SH-SY5Y (cell line): ENCODE measurements around the gene STXBP6.

ENCODE experiments used
- GATA2 ChIP-seq: IDR thresholded peaks from 2 replicates; pipeline ENCODE4 v1.6.1; 2011; ENCODE audit warnings: mild to moderate bottlenecking, low read depth, low read length
- GATA3 ChIP-seq: IDR thresholded peaks from 2 replicates; pipeline ENCODE4 v1.6.1; 2011; ENCODE audit warnings: low read depth, mild to moderate bottlenecking, low read length, moderate library complexity

Gene STXBP6

DNA sequence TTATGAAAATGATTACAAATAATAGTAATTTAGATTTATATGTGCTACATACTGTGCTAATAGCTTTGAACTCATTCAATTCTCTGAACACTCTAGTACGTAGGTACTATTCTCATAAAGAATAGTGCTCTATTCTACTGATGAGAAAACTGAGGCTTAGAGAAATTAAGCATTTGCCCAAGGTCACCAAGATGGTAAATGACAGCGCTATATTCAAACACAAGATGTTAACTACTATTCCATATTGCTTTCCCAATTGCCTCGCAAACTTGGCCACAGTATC lies 233.1 kb downstream of the STXBP6 start:
- TF ChIP-seq GATA3: no peak
- TF ChIP-seq GATA2: no peak

GRCh38 chr14:24816011-24816928 lies 233.7 kb downstream of the STXBP6 start:
- TF ChIP-seq GATA2 (no peak), GATA3 (no peak)

DNA sequence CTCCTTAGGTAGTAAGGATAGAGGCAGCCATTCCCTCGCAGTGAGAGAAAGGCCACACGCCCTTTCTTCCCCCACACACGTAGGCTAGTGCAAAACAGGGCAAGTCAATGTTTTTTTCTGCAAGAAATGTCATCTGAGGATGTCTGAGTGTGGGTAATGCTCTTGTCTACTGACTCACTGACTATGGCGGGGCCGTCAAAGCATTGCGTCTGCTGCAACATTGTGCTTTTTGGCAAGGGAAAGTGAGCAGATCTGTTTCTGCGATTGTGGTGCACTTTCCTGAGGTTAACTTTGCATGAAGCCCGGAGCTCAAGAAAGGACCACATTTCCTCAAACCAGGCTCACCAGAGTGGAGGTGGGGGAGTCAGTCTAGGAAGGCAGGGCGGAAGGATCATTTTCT lies 234.4 kb downstream of the STXBP6 start:
- TF ChIP-seq GATA3 (no peak), GATA2 (no peak)

GRCh38 chr14:24814944-24815343 lies 235.0 kb downstream of the STXBP6 start:
- TF ChIP-seq GATA2 (no peak), GATA3 (no peak)

GRCh38 chr14:24814346-24814745 lies 235.6 kb downstream of the STXBP6 start:
- TF ChIP-seq GATA3: no peak
- no peak for TF ChIP-seq GATA2

- TF ChIP-seq GATA3 (no peak), GATA2 (no peak)
Measured at GRCh38 chr14:24813819-24814259, 236.1 kb downstream of the STXBP6 start.

- no peak for TF ChIP-seq GATA3
- no peak for TF ChIP-seq GATA2
Measured at GRCh38 chr14:24813089-24813815, 236.7 kb downstream of the STXBP6 start.

DNA sequence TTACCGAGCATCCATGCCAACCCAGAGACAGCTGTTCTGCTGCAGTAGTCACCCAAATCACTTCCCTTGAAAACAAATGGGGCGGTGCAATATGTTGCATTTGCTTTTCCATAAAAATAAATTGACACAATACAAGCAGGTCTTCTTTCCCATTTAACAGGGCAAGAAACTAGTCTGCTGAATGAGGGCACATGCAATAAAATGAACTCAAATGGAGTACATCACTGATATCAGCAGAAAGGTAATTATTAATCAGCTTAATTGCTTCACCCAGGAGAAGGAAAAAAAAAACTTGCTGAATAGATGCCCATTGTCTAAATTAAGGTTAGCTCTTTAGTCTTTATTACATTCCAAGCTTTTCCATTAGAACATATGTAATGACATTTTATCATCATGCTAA lies 240.8 kb downstream of the STXBP6 start:
- TF ChIP-seq GATA2 (no peak), GATA3 (no peak)

DNA sequence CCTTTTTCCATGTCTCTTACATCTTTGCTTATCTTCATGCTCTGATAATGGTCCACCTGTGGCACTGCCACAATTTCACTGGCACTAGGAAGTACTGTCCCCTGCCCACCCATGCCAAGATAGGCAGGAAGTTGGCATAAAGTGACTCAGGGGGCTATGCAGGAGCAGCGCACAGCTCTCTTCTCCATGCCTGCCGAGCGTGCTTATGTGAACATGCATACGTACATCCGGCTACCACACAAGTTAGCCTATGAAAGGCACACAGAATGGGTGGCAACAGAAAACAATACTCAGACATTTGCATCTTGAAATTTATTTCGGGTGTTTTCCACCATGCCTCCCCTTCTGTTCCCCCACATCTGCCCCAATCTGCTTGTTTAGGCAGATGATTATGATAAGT lies 241.5 kb downstream of the STXBP6 start:
- no peak for TF ChIP-seq GATA2
- TF ChIP-seq GATA3: no peak

DNA sequence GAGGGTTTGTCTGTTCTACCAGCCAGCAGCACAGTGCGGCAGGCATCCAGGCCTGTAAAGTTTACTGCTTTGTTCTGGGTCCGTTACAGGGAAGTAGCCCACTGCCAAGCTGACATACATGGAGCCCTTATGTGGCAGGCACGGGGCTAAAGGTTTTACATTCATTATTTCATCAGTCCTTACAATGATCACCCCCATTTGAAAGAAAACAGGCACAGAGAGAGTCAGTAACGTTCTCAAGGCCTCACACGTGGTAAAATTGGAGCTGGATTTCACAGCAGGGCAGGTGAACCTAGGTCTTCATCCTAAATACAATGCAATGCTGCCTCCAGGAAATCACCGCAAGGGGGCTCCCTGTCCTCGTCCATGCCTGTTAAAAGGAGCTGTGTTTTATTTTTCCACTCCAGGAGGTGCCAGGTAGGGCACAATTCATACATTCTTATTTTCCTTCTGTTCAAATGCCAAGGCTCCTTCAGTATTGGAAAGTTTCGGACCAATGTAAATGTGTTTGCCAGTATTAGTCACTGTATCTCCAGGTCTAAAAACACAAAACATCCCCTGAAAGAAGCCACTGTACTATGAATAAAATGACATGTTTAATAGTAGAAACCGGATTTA lies 243.8 kb downstream of the STXBP6 start:
- TF ChIP-seq GATA3 (no peak), GATA2 (no peak)

DNA sequence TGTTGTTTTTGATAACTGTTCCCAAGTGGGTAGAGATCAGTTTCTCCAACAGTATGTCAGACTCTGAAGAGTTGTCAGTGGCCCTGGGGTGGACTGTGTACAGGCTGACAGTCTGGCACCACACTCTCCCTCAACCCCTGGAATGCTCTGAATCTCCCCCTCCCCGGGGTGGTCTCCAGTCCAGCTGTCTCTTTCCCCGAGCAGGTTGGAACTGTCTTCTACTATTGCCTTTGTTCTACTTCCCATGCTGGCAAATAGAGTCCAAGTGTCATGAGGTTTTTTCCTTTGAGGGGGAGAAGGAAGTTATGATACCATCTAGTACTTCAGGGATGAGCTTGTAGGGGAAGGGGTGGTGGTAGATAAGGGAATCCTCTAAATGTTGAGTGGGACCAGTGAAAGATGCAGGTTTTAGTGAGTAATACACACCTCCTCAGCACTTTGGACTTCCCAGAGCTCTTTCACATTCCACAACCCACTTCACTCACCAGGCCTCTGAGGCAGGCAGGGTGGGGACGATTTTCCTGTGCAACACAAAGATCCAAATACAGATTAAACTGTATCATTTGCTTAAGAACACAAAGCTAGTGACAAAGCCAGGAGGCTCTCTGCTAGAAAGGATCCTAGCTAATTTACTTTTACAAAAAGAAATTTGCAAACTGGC lies 245.3 kb downstream of the STXBP6 start:
- TF ChIP-seq GATA3 (no peak), GATA2 (no peak)

DNA sequence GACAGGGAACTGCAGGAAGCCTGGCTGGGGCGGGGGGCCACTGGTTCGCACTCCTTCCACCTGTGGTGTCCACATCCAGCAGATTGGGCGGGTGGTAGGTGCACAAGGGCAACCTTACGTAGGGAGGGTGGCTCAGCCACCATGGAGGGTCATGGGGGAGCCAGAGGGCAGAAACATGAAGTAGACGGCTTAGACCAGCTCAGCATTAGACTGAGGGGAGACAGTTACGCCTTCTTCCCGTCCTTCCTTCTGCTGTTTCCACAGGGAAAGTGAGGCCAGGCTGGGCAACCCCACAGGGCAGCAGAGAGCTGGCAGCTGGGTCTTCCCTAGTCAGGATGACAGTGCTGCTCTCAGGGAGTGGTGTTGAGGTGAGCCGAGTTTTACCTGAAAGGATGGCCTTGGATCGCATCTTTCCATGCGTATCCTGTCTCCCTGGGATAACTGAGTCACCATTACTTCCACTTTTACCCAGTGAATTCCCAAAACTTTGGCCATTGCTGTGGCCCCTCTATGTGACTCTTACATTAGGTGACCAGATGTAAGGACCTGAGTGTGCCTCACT lies 245.9 kb downstream of the STXBP6 start:
- TF ChIP-seq GATA3 (no peak), GATA2 (no peak)

DNA sequence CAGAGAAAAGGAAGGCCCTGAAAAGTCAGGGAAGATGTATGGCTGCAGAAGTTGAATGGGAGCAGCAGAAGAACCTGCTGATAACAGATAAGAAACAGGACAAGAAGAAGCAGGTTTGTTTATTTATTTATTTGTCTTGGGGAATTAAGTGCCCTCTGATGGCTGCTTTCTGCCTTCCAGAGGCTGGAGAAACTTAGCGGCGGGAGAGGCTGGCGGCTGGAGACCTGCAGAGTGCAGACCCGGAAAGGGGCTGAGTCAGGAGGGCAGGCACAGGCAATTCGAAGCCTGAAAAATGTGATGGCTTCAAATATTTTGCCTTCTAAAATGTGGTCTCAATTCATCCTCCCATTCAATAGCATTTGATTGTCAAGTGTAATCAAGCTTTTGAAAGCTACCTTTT lies 247.7 kb downstream of the STXBP6 start:
- no peak for TF ChIP-seq GATA3
- no peak for TF ChIP-seq GATA2

DNA sequence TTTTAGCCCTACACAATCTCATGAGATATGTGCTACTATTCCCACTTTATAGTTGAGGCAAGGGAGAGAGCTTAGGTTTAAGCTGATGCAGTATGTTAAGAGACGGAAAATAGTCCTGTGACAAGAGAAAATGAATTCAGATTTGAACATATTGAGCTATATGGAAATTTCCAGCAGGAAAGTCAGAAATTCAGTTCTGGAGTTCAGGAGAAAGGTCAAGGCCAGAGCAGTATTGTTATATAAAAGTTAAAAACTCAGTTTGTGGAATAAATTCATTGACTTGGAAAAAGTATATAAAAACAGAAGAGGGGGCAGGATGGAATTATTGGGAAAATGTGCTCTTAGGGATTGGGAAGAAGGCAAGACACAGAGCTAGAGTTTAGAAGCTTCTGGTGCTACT lies 248.9 kb downstream of the STXBP6 start:
- TF ChIP-seq GATA2: no peak
- TF ChIP-seq GATA3: no peak

DNA sequence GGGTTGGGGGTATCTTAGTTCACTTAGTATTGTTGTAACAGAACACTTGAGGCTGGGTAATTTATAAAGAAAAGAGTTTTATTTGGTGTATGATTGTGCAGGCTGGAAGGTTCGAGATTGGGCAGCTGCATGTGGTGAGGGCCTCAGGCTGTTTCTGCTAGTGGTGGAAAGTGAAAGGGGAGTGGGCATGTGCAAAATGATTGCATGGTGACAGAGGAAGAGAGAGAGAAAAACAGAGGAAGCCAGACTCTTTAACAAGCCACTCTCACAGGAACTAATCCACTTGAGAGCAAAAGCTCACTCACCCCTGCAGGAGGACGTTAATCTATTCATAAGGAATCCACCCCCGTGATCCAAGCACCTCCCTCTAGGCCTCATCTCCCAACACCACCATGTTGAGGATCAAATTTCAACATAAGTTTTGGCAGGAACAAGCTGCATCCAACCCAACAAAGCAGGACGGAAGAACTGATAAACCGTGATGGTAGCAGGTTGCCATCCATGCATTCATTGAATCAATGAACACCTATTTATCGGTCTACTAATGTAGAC lies 251.0 kb downstream of the STXBP6 start:
- no peak for TF ChIP-seq GATA2
- TF ChIP-seq GATA3: no peak
